SU-DHL-6 (cell line): ENCODE measurements around the gene COX19.

Experiments used
- CTCF ChIP-seq: fragments of 200-600 bp; sonication (generic); IDR thresholded peaks from one replicate; pipeline ENCODE4 v1.5.1; 2017; ENCODE audit warnings: antibody characterized with exemption, mild to moderate bottlenecking, low read length, moderate library complexity; ENCODE audit not compliant: insufficient read depth, poor library complexity, severe bottlenecking
- EZH2phosphoT487 ChIP-seq: fragments of 200-600 bp; sonication (generic), shearing (Covaris generic); conservative IDR thresholded peaks from 2 replicates; pipeline ENCODE4 v1.6.1; 2018; ENCODE audit warnings: mild to moderate bottlenecking, antibody characterized with exemption, low read length, moderate library complexity, mixed read lengths

- TF ChIP-seq EZH2phosphoT487 (no peak), CTCF (no peak)
Measured at GRCh38 chr7:1018334-1018695, 43.0 kb upstream of the COX19 start.
